Measurements from ENCODE around the gene HBG1.
A peak's percentile ranks its signal among the peaks of the same experiment; 100 is the strongest.
"Not testable (repeated sequence)": the region's sequence is repeated elsewhere in the genome, so short reads cannot be mapped to it uniquely, and the experiment has no call there.

Gene HBG1

DNA sequence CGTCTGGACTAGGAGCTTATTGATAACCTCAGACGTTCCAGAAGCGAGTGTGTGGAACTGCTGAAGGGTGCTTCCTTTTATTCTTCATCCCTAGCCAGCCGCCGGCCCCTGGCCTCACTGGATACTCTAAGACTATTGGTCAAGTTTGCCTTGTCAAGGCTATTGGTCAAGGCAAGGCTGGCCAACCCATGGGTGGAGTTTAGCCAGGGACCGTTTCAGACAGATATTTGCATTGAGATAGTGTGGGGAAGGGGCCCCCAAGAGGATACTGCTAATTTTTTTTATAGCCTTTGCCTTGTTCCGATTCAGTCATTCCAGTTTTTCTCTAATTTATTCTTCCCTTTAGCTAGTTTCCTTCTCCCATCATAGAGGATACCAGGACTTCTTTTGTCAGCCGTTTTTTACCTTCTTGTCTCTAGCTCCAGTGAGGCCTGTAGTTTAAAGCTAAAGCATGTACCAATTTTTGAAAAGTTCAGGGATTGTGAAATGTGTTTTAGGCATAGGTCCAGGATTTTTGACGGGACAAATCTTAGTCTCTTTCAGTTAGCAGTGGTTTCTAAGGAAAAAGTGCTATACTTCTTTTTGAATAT lies at the start of gene HBG1:
Gene HBG1 (minus strand): TSS at position 51 of the 590 bp plus-strand sequence. CDS start 53 bp downstream, outside the sequence.
- not testable (repeated sequence) for H3K4me3 ChIP-seq (ENCODE audit: low read depth, low read length); DNase-seq (ENCODE audit: low read depth)

DNA sequence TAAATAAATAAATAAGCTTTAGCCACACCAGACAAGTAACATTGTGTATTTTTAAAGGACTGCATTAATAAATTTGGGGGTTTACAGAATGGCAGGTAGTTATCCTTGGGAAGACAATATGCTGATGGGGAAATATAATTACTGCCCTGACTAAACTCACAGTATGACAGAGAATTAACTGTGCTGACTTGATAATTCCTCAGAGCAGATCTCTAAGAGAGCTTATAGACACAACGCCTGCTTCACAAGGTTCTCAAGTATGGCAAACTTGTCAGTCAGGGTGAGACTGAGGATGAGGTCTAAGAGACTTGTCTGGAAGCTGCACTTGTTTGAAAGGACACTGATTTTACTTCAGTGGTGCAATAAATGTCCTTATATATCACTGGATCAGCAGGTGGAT lies 48.8 kb upstream of the HBG1 start:
- TF ChIP-seq, protein P1, sequence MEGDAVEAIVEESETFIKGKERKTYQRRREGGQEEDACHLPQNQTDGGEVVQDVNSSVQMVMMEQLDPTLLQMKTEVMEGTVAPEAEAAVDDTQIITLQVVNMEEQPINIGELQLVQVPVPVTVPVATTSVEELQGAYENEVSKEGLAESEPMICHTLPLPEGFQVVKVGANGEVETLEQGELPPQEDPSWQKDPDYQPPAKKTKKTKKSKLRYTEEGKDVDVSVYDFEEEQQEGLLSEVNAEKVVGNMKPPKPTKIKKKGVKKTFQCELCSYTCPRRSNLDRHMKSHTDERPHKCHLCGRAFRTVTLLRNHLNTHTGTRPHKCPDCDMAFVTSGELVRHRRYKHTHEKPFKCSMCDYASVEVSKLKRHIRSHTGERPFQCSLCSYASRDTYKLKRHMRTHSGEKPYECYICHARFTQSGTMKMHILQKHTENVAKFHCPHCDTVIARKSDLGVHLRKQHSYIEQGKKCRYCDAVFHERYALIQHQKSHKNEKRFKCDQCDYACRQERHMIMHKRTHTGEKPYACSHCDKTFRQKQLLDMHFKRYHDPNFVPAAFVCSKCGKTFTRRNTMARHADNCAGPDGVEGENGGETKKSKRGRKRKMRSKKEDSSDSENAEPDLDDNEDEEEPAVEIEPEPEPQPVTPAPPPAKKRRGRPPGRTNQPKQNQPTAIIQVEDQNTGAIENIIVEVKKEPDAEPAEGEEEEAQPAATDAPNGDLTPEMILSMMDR (IDR thresholded peaks at IDR 0.05; ENCODE audit: low read depth, low read length, missing control alignments), result no peak
- no peak overlapping the region for H3K4me3 ChIP-seq (ENCODE audit: low read depth, low read length)
- DNase-seq (ENCODE audit: low read depth), result no peak

DNA sequence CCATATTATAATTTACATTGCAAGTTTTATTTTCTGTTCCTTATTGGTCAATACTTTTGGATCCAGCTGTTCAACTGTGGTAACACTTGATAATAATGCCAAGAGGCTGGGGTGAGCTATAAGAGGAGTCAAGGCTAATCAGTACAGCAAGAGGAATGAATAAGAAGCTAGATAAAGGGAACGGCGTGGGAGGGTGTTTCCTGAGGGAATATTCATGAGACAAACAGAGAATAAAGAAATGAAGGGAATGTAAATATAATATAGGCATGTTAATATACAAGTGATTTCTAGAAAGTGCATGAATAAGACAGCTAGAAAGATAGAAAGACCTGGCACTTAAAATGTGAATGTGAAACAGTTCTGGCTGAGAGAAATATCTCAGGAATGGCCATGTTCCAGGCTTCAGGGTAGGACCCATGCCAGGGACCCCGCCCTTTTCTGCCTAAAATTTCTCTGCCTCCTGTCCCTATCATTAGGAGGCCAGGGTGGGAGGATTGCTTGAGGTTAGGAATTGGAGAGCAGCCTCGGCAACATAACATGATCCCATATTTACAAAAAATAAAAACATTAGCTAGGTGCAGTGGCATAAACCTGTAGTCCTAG lies 48.2 kb upstream of the HBG1 start:
- no peak for DNase-seq (ENCODE audit: low read depth)
- TF ChIP-seq, protein P1 (IDR thresholded peaks at IDR 0.05; ENCODE audit: low read depth, low read length, missing control alignments), result no peak

DNA sequence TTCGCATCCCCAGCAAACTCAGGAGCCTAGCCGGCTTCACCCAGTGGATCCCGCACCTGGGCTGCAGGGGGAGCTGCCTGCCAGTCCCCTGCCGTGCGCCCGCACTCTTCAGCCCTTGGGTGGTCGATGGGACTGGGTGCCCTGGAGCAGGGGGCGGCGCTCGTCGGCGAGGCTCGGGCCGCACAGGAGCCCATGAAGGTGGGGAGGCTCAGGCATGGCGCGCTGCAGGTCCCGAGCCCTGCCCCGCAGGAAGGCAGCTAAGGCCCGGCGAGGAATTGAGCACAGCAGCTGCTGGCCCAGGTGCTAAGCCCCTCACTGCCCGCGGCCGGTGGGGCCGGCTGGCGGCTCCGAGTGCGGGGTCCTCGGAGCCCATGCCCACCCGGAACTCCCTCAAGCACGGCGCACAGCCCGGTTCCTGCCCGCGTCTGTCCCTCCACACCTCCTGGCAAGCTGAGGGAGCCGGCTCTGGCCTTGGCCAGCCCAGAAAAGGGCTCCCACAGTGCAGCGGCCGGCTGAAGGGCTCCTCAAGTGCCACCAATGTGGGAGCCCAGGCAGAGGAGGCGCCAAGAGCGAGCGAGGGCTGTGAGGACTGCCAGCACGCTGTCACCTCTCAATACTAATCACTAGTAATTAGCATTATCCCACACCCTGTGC lies 44.8 kb upstream of the HBG1 start:
- H3K4me3 ChIP-seq (ENCODE audit: low read depth, low read length); DNase-seq (ENCODE audit: low read depth): not testable (repeated sequence)

More for the DNA sequence above, 48.2 kb upstream of the HBG1 start:
- no peak overlapping the region for H3K4me3 ChIP-seq (ENCODE audit: low read depth, low read length)

DNA sequence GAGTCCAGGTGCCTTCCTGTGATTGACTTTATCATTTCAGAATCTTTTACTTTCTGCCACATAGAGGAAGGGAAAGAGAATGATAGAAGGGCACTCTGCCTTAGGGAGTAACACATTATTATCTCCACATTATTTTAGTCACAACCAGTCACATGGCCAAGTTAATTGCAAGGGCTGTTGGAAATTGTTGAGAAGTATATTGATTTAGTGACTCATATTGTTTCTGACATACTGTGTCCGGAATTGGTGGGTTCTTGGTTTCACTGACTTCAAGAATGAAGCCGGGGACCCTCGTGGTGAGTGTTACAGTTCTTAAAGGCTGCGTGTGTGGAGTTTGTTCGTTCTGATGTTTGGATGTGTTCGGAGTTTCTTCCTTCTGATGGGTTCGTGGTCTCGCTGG lies 43.4 kb upstream of the HBG1 start:
- DNase-seq (ENCODE audit: low read depth), result no peak
- no peak overlapping the region for H3K4me3 ChIP-seq (ENCODE audit: low read depth, low read length)
- TF ChIP-seq, protein P1 (IDR thresholded peaks at IDR 0.05; ENCODE audit: low read depth, low read length, missing control alignments), result no peak

DNA sequence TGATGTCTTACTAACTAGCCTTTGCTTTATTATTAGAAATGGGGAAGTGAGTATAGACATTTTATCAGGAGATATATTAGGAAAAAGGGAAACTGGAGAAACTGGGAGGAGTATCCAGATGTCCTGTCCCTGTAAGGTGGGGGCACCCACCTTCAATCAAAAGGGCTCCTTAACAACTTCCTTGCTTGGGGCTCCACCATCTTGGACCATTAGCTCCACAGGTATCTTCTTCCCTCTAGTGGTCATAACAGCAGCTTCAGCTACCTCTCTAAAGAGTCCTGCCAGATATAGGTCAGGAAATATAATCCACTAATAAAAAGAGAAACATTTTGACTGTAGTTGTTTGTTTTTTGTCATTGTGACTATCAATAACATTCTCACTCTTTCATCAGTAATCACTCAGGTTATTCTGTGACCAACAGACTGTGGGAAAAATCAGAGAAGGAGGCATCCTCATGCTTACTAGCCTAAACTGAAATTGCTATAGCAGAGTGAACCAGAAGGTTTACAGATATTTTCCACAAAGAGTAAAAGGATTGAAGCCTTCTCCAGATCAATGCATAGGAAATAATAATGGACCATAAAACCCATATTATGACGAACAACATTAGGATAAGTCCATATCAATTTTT lies 41.7 kb upstream of the HBG1 start:
- DNase-seq (ENCODE audit: low read depth), result no peak
- H3K4me3 ChIP-seq (ENCODE audit: low read depth, low read length), result no peak overlapping the region
- TF ChIP-seq, protein P1 (IDR thresholded peaks at IDR 0.05; ENCODE audit: low read depth, low read length, missing control alignments), result peak; percentile 65

DNA sequence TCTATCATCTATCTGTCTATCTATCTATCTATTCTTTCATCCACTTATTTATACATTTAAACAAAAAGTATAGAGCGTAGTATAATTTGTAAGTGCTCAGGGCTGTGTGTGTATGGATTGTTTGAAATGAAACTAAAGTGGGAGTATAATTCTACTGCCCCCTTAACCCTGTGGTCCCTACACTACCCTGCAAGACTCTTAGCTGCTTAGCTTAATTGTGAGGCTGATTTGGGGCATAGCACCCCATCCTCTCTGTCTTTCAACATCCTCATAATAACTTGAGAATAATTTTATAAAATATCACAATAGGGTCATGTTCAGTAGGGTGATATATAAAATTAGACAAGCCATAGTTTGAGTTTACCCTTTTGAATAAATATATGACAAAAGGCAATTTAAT lies 40.4 kb upstream of the HBG1 start:
- no peak for DNase-seq (ENCODE audit: low read depth)
- H3K4me3 ChIP-seq (ENCODE audit: low read depth, low read length), result no peak overlapping the region
- TF ChIP-seq, protein P1 (IDR thresholded peaks at IDR 0.05; ENCODE audit: low read depth, low read length, missing control alignments), result no peak

Data from GM12864 (cell line).